ENCODE data around the gene SIT1. TPM values are rescaled to one million over a fixed set of nuclear protein-coding genes. Genes with fewer than 3 reads are reported as not detected.
"Not testable (repeated sequence)": the region's sequence is repeated elsewhere in the genome, so short reads cannot be mapped to it uniquely, and the experiment has no call there.

The SIT1 gene
- total RNA-seq, 1 experiment from 2014 or later: not detected

- DNase-seq (ENCODE audit: low spot score): peak; percentile 53
These were observed 10.3 kb upstream of the SIT1 start for GRCh38 chr9:35660966-35661415.

- DNase-seq (ENCODE audit: low spot score): peak; percentile 63
These were observed 8.6 kb upstream of the SIT1 start for GRCh38 chr9:35659340-35659739.

- peak; percentile 56 for DNase-seq (ENCODE audit: low spot score)
These were observed 8.2 kb upstream of the SIT1 start for GRCh38 chr9:35658968-35659220.

- peak; percentile 75 for DNase-seq (ENCODE audit: low spot score)
These were observed 7.6 kb upstream of the SIT1 start, which contains the start of gene CCDC107 for GRCh38 chr9:35658137-35658967. TSS of gene CCDC107 (plus strand) at chr9:35658292. CDS start at chr9:35658380, 88 bp downstream.

- peak; percentile 100 for DNase-seq (ENCODE audit: low spot score)
These were observed 6.9 kb upstream of the SIT1 start, which contains the start of gene RMRP for GRCh38 chr9:35657546-35658136. TSS of gene RMRP (minus strand) at chr9:35658019.

- no peak for DNase-seq (ENCODE audit: low spot score)
These were observed 6.3 kb upstream of the SIT1 start for GRCh38 chr9:35656831-35657545.

GRCh38 chr9:35656348-35656747 lies 5.6 kb upstream of the SIT1 start:
- no peak for DNase-seq (ENCODE audit: low spot score)

- DNase-seq (ENCODE audit: low spot score): no peak
These were observed 2.9 kb upstream of the SIT1 start for GRCh38 chr9:35653611-35654010.

- DNase-seq (ENCODE audit: low spot score): no peak
These were observed 2.1 kb upstream of the SIT1 start for GRCh38 chr9:35652829-35653209.

GRCh38 chr9:35651956-35652828 lies 1.5 kb upstream of the SIT1 start:
- DNase-seq (ENCODE audit: low spot score): no peak

GRCh38 chr9:35649431-35650340 lies 1.0 kb downstream of the SIT1 start:
- no peak for DNase-seq (ENCODE audit: low spot score)

- DNase-seq (ENCODE audit: low spot score): peak; percentile 84
These were observed 4.0 kb downstream of the SIT1 start for GRCh38 chr9:35646533-35647265.

- DNase-seq (ENCODE audit: low spot score): no peak
These were observed 4.6 kb downstream of the SIT1 start for GRCh38 chr9:35646153-35646532.

- not testable (repeated sequence) for DNase-seq (ENCODE audit: low spot score)
These were observed 5.0 kb downstream of the SIT1 start for GRCh38 chr9:35645736-35646135.

- no peak for DNase-seq (ENCODE audit: low spot score)
These were observed 7.7 kb downstream of the SIT1 start for GRCh38 chr9:35643046-35643445.

- not testable (repeated sequence) for DNase-seq (ENCODE audit: low spot score)
These were observed 9.3 kb downstream of the SIT1 start for GRCh38 chr9:35641478-35641877.

- DNase-seq (ENCODE audit: low spot score): not testable (repeated sequence)
These were observed 10.3 kb downstream of the SIT1 start for GRCh38 chr9:35640431-35640830.

GRCh38 chr9:35639631-35640030 lies 11.1 kb downstream of the SIT1 start:
- no peak for DNase-seq (ENCODE audit: low spot score)

GRCh38 chr9:35639225-35639624 lies 11.5 kb downstream of the SIT1 start:
- not testable (repeated sequence) for DNase-seq (ENCODE audit: low spot score)

- DNase-seq (ENCODE audit: low spot score): not testable (repeated sequence)
These were observed 12.0 kb downstream of the SIT1 start for GRCh38 chr9:35638751-35639150.

Data from H4 (cell line).